HAP-1 (cell line): ENCODE results near the gene L1TD1.
"Not testable (repeated sequence)": the region's sequence is repeated elsewhere in the genome, so short reads cannot be mapped to it uniquely, and the experiment has no call there.

ENCODE experiments used
- DNase-seq, 2 experiments: peaks; one replicate each; pipeline ENCODE4 v3.0.0-alpha.2; 2016 to 2020; ENCODE audit warnings: low spot score in 2 of 2
- H3K27me3 ChIP-seq: fragments of 250-450 bp; sonication (Bioruptor Pico); 2 replicates; pipeline ENCODE4 v1.5.1; 2020; ENCODE audit warnings: low read depth, mild to moderate bottlenecking, moderate library complexity
- H3K36me3 ChIP-seq: fragments of 250-450 bp; sonication (Bioruptor Pico); replicated peaks from 2 replicates; pipeline ENCODE4 v1.5.1; 2020; ENCODE audit warnings: mild to moderate bottlenecking
- H3K4me1 ChIP-seq: fragments of 250-450 bp; sonication (Bioruptor Pico); 2 replicates; pipeline ENCODE4 v1.5.1; 2020; ENCODE audit warnings: mild to moderate bottlenecking
- H3K4me3 ChIP-seq: fragments of 250-450 bp; sonication (Bioruptor Pico); 2 replicates; pipeline ENCODE4 v1.5.1; 2020; ENCODE audit warnings: mild to moderate bottlenecking, moderate library complexity
- H3K9me3 ChIP-seq: fragments of 250-450 bp; sonication (Bioruptor Pico); 2 replicates; pipeline ENCODE4 v1.5.1; 2020; ENCODE audit warnings: mild to moderate bottlenecking, moderate library complexity
- in situ Hi-C: fragments of 300-500 bp; cut with MboI; formaldehyde crosslinking; loops from 3 replicates; pipeline ENCODE4 v1.14.3; 2020; ENCODE audit warnings: low sequenced_read_pairs, inconsistent platforms, mixed read lengths

The L1TD1 gene

DNA sequence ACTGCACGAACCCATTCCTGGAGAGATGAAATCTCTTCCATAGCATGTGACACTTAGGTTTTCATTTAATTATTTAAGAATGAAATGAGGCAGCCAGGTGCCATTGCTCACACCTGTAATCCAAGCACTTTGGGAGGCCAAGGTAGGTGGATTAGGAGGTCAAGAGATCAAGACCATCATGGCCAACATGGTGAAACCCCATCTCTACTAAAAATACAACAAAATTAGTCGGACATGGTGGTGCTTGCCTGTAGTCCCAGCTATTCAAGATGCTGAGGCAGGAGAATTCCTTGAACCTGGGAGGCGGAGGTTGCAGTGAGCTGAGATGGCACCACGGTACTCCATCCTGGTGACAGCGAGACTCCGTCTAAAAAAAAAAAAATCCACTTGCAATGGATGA lies 17.8 kb downstream of the L1TD1 start:
- Histone ChIP-seq H3K36me3 (no peaks in the 10 kb centered on the region), H3K9me3 (peaks cover 8% of the 10 kb centered on the region), H3K4me3 (no peak overlapping the region), H3K27me3 (no peaks in the 10 kb centered on the region), H3K4me1 (no peaks in the 10 kb centered on the region)
- in situ Hi-C loops = no loop called here
- no peak for DNase-seq

- Histone ChIP-seq H3K4me1 (no peaks in the 10 kb centered on the region), H3K4me3 (no peak overlapping the region), H3K9me3 (peaks cover 8% of the 10 kb centered on the region), H3K36me3 (no peaks in the 10 kb centered on the region), H3K27me3 (no peaks in the 10 kb centered on the region)
- DNase-seq = no peak
- in situ Hi-C loops = no loop called here
These were observed 18.6 kb downstream of the L1TD1 start for GRCh38 chr1:62213075-62213914.

- Histone ChIP-seq H3K27me3 (no peaks in the 10 kb centered on the region), H3K4me1 (no peaks in the 10 kb centered on the region), H3K36me3 (no peaks in the 10 kb centered on the region), H3K4me3 (no peak overlapping the region), H3K9me3 (no peaks in the 10 kb centered on the region)
- no peak for DNase-seq
- in situ Hi-C loops = no loop called here
These were observed 24.0 kb downstream of the L1TD1 start for GRCh38 chr1:62218604-62219003.

DNA sequence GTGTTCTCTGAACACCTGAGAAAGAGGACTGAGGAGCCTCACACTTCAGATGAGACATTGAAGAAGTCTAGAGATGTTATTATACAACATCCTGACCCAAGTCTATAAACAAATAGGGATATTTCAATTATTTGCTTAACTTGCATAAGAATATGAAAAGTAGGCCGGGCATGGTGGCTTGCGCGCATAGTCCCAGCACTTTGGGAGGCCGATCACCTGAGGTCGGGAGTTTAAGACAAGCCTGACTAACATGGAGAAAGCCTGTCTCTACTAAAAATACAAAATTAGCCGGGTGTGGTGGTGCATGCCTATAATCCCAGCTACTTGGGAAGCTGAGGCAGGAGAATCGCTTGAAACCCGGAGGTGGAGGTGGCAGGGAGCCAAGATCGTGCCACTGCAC lies 25.8 kb downstream of the L1TD1 start:
- DNase-seq, in situ Hi-C loops, H3K36me3 ChIP-seq, H3K9me3 ChIP-seq, H3K4me3 ChIP-seq, H3K4me1 ChIP-seq, H3K27me3 ChIP-seq: not testable (repeated sequence)

- no peaks in the 10 kb centered on the region for H3K36me3 ChIP-seq
- no peaks in the 10 kb centered on the region for H3K4me1 ChIP-seq
- in situ Hi-C loops = no loop called here
- no peak for DNase-seq
- no peak overlapping the region for H3K4me3 ChIP-seq
- H3K27me3 ChIP-seq = no peaks in the 10 kb centered on the region
- H3K9me3 ChIP-seq = no peaks in the 10 kb centered on the region
These were observed 26.5 kb downstream of the L1TD1 start for GRCh38 chr1:62221171-62221570.

DNA sequence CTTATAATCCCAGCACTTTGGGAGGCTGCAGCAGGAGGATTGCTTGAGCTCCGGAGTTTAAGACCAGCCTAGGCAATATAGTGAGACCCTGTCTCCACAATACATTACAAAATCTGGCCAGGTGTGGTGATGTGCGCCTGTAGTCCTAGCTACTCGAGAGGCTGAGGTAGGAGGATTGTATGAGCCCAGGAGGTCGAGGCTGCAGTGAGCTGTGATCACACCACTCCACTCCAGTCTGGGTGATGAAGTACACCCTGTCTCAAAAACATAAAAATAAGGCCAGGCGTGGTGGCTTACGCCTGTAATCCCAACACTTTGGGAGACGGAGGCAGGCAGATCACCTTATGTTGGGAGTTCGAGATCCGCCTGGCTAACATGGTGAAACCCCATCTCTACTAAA lies 27.7 kb downstream of the L1TD1 start:
- no peak for DNase-seq
- in situ Hi-C loops = no loop called here
- Histone ChIP-seq H3K36me3 (no peaks in the 10 kb centered on the region), H3K4me1 (no peaks in the 10 kb centered on the region), H3K9me3 (no peaks in the 10 kb centered on the region), H3K27me3 (no peaks in the 10 kb centered on the region), H3K4me3 (no peak overlapping the region)

DNA sequence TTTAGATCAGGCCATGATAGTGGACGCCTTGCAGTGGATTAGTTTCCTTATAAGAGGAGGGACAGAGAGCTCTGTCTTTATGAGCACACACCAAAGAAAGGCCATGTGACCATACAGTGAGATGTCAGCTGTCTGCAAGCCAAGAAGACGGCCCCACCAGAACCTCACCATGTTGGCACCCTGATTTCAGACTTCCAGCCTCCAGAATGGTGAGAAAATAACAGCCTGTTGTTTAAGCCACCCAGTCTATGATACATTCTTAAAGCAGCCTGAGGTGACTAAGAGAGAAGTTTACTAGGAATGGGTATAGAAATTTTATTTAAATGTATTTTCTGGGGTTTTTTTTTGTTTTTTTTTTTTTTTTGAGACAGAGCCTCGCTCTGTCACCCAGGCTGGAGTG lies 29.5 kb downstream of the L1TD1 start:
- H3K4me1 ChIP-seq = no peaks in the 10 kb centered on the region
- no peaks in the 10 kb centered on the region for H3K27me3 ChIP-seq
- no peaks in the 10 kb centered on the region for H3K9me3 ChIP-seq
- in situ Hi-C loops = no loop called here
- no peaks in the 10 kb centered on the region for H3K36me3 ChIP-seq
- DNase-seq = no peak
- H3K4me3 ChIP-seq = no peak overlapping the region

GRCh38 chr1:62227496-62227895 lies 32.8 kb downstream of the L1TD1 start:
- Histone ChIP-seq H3K27me3 (no peaks in the 10 kb centered on the region), H3K4me1 (no peaks in the 10 kb centered on the region; the same call in 1 of the 2 replicates), H3K36me3 (no peaks in the 10 kb centered on the region), H3K9me3 (no peaks in the 10 kb centered on the region), H3K4me3 (no peak overlapping the region)
- in situ Hi-C loops = no loop called here
- no peak for DNase-seq

- Histone ChIP-seq H3K36me3 (no peaks in the 10 kb centered on the region), H3K9me3 (no peaks in the 10 kb centered on the region), H3K27me3 (no peaks in the 10 kb centered on the region), H3K4me3 (no peak overlapping the region), H3K4me1 (no peaks in the 10 kb centered on the region; the same call in 1 of the 2 replicates)
- in situ Hi-C loops = no loop called here
- DNase-seq = no peak
These were observed 33.7 kb downstream of the L1TD1 start for GRCh38 chr1:62228136-62228882.

GRCh38 chr1:62228883-62229187 lies 34.2 kb downstream of the L1TD1 start:
- no peaks in the 10 kb centered on the region for H3K9me3 ChIP-seq
- no peaks in the 10 kb centered on the region for H3K36me3 ChIP-seq
- H3K27me3 ChIP-seq = no peaks in the 10 kb centered on the region
- H3K4me3 ChIP-seq = no peak overlapping the region
- H3K4me1 ChIP-seq = no peaks in the 10 kb centered on the region; the same call in 1 of the 2 replicates
- DNase-seq = no peak
- in situ Hi-C loops = no loop called here

- no peak overlapping the region for H3K4me3 ChIP-seq
- no peak for DNase-seq
- H3K27me3 ChIP-seq = no peaks in the 10 kb centered on the region
- H3K36me3 ChIP-seq = no peaks in the 10 kb centered on the region
- no peaks in the 10 kb centered on the region; the same call in 1 of the 2 replicates for H3K4me1 ChIP-seq
- no peaks in the 10 kb centered on the region for H3K9me3 ChIP-seq
- in situ Hi-C loops = no loop called here
These were observed 34.8 kb downstream of the L1TD1 start for GRCh38 chr1:62229468-62229867.

DNA sequence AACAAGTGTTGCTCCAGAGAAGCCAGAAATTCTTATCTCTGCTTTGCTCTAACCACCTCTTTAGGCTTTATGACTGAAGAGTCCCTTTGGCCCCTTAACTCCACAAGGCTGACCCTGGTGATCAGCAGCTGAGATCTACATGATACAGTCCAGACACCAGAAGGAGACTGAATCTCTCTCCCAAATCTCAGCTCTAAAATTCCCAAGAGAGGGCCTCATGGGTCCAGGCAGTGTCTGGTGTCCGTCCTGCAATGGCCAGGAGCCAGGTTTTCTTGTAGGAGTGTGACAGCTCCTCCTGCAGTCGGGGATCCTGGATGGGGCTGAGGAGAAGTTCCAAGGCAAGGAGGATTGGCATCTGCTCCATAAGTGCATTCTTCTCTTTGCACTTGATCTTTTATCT lies 35.3 kb downstream of the L1TD1 start:
- DNase-seq = no peak
- Histone ChIP-seq H3K9me3 (no peaks in the 10 kb centered on the region), H3K4me3 (no peak overlapping the region), H3K27me3 (no peaks in the 10 kb centered on the region), H3K4me1 (no peaks in the 10 kb centered on the region; the same call in 1 of the 2 replicates), H3K36me3 (no peaks in the 10 kb centered on the region)
- in situ Hi-C loops = no loop called here

DNA sequence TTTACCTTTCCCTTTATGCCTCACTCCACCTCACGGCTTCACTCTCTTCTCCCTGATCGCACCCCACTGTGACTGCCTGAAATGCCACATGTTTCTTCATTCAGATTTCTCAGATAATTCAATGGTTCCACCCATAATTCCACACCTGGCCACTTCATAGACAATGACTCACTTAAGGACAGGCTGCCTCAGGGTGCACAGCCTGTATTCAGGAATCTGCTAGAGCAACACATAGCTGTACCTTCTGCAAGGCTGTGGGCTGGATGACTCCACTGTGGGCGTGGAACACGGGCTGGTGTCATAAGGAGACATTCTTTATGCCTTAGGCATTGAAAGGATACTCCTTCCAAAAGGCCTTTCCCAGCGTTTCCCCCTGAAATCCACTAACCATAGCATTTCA lies 36.1 kb downstream of the L1TD1 start:
- Histone ChIP-seq H3K4me3 (no peak overlapping the region), H3K9me3 (no peaks in the 10 kb centered on the region), H3K27me3 (no peaks in the 10 kb centered on the region), H3K36me3 (no peaks in the 10 kb centered on the region), H3K4me1 (no peaks in the 10 kb centered on the region; the same call in 1 of the 2 replicates)
- in situ Hi-C loops = no loop called here
- no peak for DNase-seq

DNA sequence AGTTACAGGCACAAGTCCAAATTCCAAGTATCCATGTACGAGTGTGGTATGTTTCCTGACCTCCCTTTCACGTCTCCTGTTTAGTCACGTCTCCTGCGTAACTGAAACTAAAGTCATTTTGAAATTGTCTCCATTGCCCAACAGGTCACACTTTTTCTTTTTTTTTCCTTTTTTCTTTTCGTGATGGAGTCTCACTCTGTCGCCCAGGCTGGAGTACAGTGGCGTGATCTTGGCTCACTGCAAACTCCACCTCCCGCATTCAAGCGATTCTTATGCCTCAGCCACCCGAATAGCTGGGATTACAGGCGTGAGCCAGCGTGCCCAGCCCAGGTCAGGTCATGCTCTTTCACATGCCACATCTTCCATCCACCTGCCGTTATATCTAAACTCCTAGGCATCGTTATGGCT lies 38.2 kb downstream of the L1TD1 start:
- peaks cover 8% of the 10 kb centered on the region for H3K4me1 ChIP-seq
- no peak overlapping the region for H3K4me3 ChIP-seq
- no peaks in the 10 kb centered on the region for H3K36me3 ChIP-seq
- no peaks in the 10 kb centered on the region for H3K27me3 ChIP-seq
- DNase-seq = no peak
- H3K9me3 ChIP-seq = no peaks in the 10 kb centered on the region
- in situ Hi-C loops = no loop called here
